ENCODE data around the gene TPCN2.
"Not testable (repeated sequence)": the region's sequence is repeated elsewhere in the genome, so short reads cannot be mapped to it uniquely, and the experiment has no call there.

TPCN2 gene

DNA sequence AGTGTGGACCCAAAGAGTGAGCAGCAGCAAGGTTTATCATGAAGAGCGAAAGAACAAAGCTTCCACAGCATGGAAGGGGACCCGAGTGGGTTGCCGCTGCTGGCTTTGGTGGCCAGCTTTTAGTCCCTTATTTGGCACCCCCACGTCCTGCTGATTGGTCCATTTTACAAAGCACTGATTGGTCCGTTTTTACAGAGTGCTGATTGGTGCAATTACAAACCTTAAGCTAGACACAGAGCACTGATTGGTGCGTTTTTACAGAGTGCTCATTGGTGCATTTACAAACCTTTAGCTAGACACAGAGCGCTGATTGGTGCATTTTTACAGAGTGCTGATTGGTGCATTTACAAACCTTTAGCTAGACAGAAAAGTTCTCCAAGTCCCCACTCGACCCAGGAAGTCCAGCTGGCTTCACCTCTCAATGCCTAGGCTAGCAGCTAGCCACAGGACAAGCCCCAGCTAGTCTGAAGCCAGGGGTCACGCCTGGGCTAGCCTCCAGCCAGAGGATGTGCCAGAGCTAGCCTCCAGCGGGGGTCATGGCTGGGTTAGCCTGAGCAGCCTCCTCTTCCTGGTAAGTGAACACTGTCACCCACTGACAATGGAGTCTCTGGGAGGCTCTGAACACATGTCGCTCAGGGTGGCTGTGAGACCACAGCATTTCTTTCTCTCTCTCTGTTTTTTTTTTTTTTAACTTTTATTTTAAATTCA is 100.8 kb downstream of the TPCN2 start:
- DNase-seq (ENCODE audit: low read depth in 2 of 2) = not testable (repeated sequence)

DNA sequence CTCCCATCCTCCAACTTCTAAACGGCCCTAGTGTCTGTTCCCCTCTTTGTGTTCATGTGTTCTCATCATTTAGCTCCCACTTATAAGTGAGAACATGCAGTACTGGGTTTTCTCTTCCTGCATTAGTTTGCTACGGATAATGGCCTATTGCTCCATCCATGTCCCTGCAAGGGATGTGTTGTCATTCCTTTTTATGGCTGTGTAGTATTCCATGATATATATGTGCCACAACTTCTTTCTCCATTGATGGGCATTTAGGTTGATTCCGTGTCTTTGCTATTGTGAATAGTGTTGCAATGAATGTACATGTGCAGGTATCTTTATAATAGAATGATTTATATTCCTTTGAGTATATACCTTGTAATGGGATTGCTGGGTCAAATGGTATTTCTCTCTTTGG is 101.4 kb downstream of the TPCN2 start:
- DNase-seq (ENCODE audit: low read depth in 2 of 2) = no peak

DNA sequence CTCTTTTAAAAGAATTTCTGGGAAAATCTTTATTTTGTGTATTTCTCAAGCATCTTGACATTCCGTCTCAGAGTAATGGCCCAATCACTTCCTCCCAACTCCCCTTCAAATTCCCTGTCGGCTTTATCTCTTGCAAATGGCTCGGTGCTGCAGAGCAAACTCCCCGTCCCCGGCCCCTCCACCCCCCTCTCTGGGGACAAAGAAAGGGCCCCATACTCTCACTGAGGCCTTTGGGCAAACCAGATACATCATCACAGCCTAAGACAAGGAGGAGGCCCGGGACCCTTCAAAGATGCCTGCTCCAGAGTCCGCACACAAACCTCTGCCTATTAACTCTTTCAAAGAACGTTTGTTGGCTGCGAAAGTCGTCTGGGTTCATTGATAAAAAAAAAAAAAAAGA is 103.1 kb downstream of the TPCN2 start:
- DNase-seq (ENCODE audit: low read depth in 2 of 2) = no peak

DNA sequence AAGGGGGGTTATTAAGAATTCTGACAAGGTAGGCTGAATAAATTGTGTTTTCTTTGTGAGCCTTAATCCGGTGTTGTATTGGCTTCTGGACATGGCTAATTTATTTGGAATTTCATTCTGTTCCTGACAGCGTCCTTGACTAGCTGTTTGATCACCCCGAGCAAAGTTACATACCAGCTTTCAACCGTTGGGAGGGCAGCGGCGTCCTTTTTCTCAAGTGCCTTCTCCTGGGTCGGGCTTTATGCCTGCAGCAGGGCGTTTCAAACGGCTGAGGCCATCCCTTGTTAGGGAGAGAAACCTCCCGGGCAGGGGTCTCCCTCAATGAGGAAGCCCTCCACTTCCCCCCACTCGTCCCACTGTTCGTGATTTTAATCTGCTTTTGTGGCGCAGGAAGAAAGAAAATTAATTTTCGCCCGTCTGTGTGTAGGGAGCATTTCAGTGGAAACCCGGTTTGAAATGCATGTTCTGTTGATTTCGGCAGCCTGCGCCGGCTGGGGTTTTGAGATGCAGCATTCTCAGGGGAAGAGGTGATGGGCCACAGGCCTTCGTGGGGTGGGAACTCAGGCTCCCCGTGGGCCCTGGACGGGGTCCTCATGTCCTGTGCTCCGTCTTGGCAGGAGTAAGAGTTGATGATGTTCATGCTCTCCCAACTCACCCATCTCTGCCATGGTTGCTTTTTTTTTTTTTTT is 104.1 kb downstream of the TPCN2 start:
- DNase-seq (ENCODE audit: low read depth in 2 of 2) = no peak

DNA sequence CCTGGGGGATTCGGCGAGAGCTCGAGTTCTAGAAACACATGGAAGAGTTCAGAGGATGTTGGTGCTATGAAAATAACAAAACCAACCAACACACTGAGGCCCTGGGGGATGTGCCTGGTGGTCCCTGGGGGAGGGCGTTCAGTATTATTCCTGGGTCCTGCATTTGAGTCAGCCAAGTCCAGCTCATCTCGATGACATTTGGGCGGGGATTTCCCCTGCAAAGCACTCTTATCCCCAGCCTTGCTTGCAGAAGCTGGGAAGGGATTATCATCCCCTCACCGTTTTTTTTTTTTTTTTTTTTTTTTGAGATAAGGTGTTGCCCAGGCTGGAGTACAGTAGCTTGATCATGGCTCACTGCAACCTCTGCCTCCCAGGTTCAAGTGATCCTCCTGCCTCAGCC is 104.9 kb downstream of the TPCN2 start:
- DNase-seq (ENCODE audit: low read depth in 2 of 2) = no peak

DNA sequence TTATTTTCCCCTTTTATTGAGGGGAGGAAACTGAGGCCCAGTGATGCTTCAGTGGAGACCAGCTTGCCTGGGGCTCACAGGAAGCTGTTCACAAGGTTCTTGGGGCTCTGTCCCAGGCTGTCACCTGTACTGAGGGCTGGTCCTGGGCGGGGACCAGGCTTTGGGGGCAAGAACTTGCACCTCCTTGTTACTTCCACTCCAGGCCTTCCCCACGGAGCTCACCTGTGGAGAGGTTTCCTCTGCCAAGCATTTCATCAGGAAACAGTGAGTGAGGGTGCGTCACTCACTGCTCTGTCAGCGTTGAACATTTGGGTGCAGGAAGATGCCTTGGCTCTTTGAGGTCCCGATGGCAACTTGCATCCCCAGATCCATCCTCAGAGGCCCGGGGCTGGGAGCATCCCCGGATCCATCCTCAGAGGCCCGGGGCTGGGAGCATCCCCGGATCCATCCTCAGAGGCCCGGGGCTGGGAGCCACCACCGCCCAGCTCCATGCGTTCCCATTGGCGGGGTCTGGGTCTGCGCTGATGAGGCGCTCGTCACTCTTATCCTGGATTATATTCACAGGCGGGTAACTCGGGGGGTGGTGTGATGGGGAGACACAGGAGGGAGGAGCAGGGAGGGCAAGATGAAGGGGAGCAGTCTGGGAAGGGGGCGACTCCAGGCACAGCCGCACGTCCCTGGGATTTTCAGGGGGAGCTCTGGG is 105.6 kb downstream of the TPCN2 start:
- DNase-seq (ENCODE audit: low read depth in 2 of 2) = no peak

DNA sequence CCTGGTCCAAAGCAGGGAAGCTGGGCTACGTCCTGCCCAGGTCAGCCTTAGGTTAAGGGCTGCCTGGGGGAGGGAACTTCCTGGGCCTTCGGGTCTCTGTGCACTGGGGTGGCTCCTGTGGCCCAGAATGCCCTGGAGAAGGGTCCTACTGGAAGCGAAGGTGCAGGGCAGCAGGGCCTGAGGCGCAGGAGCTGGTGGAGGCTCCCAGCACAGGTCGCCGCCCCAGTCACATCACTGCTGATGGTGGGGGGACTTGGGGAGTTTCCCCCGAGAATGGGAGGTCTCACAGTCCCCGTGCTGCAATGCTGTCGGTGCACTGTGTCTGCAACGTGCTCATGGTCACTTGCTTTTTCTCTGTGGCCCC is 106.2 kb downstream of the TPCN2 start:
- DNase-seq (ENCODE audit: low read depth in 2 of 2) = no peak

DNA sequence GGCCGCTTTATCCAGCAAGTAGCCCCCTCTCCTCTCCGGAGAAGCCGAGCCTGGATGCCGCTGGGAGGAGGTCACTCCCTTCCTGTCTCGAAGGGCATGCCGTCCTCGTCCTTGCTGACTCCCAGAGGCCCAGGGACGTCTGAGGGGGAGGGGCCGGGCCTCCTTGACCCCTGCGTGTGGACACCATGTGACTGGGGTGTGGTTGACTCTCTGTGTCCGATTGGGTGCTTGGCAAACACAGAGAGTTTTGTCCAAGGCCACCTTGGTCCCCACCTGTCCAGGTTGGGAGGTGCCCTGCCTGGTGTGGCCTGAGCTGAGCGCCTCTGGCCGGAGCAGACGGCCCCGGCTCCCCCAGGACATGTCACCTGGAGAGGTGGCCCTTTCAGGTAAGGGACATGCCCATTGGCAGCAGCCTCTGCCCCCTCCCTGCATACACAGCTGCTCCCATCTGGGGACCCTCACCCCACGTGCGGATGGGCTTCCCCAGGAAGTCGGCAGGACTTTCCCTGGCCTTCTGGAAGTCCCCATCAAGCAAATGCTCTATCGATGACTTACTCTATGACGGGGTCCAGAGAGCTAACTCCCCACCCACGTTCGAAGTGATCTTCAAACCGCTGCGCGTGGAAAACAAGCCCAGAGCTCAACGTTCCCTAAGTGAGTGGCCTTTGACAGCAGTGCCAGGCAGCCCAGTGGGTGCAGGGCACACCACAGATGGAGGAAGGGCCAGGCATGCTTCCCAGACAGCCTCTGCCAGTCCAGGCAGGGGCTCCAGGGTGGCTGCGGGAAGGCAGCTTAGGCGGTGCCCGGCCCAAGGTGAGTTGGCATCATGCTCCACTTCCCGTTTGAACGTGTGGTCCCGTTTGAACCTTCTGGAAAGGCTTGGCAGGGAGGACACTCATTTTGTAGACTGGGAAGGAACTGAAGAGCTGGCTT is 106.8 kb downstream of the TPCN2 start, which contains the start of gene SMIM38:
TSS of gene SMIM38 (plus strand) at position 634 of the 933 bp plus-strand sequence. CDS start 1,912 bp downstream, outside the sequence.
- DNase-seq (ENCODE audit: low read depth in 2 of 2) = no peak

DNA sequence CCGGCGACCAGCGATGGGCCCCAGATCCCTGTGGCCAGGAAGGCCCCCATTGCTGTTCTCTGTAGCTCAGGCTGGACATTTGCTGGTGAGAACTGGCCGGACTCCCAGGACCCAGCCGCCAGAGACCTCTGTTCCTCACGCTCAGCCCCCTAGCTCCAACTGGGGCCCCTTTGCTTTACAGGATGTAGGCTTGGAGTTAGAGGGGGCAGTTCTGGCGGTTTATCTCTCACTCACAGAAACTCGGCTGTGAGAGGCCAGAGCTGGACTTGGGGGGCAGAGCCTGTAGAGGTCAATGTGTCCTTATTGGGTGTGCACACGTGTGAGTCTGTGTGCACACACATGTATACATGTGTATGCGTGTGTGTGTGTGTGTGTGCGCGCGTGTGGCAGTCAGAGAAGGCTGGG is 107.5 kb downstream of the TPCN2 start:
- DNase-seq (ENCODE audit: low read depth in 2 of 2) = no peak

DNA sequence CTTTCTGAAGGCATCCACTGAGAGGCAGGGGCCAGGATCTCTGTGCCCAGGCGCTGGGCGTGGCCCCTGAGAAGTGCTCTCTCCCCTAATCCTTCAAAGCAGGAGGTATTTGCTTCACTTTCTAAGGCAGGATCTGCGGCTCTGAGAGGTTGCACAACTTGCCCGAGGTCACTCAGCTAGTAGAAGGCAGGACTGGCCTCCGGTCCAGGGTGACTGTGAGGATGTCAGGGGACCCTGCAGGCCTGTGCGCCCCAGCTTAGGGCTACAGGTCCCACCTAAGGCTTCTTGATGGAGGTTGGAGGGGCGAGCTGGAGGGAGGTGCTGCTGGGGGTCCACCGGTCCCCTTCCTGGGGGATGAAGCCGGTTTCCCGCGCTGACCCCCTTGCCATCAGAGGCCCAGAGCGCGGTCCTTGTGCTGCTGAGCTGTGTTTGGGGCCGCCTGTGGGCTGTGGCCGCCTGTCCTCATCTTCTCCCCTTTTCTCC is 108.0 kb downstream of the TPCN2 start:
- no peak for DNase-seq (ENCODE audit: low read depth in 2 of 2)

DNA sequence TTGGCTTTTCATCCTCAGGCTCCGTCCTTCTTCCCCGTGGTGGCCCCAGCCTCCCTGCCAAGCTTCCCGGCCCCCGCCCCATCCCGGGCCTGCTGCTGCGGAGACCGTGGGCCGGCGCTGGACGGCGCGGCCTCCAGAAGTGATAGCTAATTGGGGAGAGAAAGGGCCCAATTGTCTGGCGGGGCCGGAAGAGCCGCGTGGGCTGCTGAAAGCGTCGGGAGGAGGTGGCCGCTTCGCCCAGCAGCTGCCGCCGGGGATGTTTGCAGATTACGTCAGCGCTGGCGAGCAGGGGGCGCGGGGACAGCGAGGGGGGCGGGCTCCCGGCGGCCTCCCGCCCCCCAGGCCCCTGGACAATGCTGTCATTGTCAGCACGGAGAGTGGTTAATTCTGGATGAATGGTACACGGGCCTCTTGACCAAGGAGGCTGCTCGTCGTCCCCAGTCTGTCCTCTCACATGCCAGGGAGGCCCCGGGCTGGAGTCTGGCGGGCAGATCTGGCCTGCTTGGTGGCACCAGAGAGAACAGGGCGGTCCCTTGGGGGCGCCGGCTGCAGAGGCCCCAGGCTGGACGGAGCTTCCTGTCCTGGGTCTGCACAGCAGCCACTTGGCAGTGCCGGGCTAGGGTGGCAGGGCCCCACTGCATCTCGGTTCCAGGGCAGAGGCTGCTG is 108.6 kb downstream of the TPCN2 start:
- DNase-seq (ENCODE audit: low read depth in 2 of 2) = no peak

DNA sequence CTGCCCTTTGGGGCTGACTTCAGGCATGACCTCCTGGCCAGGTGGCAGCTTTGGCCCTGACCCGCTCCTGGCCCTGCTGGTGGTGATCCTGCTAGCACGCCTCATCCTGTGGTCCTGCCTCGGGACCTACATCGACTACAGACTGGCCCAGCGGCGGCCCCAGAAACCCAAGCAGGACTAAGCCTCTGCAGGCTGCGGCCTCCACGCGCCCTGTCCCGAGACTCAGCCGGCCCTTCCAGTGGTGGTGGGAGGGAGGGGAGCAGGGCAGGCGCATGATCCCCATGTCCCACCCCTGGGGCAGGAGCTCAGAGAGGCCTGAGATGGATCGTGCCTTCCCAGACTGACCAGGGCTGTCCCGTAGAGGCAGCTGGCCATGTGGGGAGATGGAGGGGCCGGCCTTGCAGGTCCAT is 109.1 kb downstream of the TPCN2 start:
- DNase-seq (ENCODE audit: low read depth in 2 of 2) = no peak

DNA sequence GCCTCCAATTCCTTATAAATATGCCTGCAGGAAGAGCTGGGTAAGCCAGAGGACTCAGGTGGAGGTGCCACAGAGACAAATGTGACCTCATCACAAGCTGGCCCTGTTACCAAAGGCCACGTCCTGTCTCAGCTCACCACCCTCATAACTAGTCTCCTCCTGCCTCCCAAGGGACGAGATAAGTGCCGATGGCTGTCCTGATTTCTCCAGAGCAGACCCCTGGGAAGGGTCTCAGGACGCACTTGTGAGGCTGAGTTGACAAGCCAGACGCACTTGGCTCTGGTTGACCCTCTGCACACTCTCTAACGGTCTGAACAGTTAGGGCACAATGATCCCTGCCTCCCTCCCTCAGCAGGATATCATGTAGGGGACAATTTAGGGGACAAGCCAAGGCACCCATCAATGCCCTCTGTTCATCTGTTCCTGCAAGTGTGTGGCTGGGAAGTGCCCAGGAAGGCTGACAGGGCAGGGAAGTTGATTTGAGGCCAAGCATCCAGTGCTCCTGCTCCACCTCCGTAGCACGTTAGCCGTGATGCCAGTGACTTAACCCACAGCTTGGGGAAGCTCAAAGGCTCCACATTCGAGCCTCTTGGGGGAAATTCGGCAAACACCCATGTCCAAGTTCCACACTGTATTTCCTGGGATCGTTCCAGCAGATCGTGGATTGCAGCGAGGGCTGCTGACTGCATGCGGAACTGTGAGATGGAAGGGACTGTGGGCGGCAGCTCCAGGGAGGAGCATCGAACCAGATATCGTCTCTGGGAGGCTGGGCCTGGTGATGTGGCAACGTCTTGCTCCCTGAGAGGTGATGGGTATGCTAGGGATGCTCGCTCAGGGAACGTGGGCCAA is 109.8 kb downstream of the TPCN2 start:
- DNase-seq (ENCODE audit: low read depth in 2 of 2) = no peak

DNA sequence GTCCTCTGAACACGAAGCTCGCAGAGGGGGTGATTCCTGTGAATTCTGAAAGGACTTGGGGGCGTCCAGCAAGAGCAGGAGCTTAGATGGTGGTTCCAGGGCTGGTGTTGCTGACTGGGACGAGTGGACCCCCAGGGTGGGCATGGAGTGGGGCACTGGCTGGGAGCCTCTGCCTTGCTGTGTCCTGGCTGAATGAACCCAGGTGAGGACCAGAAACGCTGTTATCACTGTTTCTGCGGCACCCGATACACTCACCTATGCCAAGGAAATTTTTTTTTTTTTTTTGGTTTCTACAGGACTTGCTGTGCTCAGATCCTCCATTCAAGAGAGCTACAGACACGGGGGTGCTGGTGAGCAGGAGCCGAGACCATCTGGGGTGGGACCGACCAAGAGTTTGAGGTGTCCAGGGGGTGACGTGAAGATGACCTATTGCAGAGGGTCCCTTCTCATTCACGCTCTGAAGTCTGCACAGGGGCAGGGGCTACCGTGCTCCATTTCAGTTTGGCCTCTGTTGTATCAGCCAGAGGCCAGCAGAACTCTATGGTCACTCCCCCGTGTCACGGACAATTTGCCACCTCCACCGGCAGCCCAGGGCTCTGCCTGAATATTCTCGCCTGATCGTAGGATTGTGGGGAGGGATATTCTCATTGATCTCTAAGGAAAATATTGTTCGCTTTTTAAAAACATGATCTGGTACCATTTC is 110.6 kb downstream of the TPCN2 start:
- DNase-seq (ENCODE audit: low read depth in 2 of 2) = no peak

DNA sequence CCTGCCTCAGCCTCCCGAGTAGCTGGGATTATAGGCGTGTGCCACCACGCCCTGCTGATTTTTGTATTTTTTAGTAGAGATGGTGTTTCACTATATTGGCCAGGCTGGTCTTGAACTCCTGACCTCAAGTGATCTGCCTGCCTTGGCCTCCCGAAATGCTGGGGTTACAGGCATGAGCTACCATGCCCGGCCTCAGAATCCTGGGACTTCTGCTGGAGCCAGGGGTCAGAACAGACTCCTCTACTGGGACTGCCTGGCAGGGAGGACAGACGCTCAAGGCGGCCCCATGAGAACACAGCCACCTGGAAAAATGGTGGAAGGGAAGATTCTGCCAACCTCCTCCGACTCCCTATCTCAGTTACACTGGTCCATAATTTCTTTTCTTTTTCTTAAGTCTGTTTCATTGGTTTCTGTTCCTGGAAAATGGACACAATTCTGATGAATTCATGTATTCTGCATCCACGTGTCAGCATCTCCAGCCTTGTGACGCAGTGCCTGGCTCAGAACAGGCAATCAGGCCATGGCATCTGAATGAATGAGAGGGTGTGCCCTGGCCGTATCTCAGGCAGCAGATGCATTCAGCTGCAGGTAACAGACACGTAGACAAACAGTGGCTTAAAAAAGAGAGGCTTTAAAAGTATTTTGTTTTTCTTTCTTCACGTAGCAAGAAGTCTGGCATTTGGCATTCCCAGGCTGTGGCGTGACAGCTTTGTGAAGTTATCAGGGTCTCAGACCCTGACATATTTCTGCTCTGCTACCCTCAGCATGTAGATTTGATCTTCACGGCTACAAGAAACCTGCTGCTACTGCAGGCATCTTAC is 111.8 kb downstream of the TPCN2 start:
- DNase-seq (ENCODE audit: low read depth in 2 of 2) = no peak

DNA sequence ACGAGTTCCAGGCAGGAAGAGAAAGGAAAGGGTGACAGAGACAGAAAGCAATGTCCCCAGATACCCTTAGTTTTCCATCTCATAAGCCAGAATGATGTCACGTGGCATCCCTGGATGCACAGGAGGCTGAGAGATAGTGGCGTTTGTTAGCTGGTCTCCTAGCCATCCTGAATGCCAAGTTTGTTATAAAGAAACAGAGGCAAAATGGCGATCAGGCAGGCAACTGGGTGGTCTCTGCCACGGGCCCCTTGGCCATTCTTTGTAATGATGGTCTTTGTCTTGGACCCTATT is 112.3 kb downstream of the TPCN2 start:
- DNase-seq (ENCODE audit: low read depth in 2 of 2) = no peak

DNA sequence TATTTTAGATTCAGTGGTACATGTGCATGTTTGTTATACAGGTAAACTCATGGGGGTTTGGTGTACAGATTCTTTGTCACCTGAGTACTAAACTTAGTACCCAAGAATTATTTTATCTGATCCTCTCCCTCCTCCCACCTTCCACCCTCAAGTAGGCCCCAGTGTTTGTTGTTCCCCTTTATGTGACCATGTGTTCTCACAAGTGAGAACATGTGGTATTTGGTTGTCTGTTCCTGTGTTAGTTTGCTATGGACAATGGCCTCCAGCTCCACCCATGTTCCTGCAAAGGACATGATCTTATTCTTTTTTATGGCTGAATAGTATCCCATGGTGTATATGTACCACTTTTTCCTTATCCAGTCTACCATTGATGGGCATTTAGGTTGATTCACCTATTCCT is 113.8 kb downstream of the TPCN2 start:
- DNase-seq (ENCODE audit: low read depth in 2 of 2) = no peak

DNA sequence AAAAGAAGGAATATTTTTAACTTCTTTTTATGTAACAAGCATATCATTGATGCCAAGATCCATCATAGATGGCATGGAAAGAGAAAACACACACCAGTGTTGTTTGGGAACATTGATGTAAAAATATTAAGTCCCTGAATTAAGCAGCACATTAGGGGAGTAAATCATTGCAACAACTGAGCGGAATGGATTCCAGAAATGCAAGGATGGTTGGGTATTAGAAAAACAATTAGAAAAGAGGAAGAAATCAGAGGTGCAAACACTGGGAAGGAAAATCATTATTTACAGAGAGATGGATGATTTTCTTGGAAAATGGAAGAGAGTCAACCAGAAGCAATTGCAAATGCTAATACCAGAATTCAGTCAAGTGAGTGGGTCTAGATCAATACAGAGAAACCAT is 115.1 kb downstream of the TPCN2 start:
- DNase-seq (ENCODE audit: low read depth in 2 of 2) = no peak

DNA sequence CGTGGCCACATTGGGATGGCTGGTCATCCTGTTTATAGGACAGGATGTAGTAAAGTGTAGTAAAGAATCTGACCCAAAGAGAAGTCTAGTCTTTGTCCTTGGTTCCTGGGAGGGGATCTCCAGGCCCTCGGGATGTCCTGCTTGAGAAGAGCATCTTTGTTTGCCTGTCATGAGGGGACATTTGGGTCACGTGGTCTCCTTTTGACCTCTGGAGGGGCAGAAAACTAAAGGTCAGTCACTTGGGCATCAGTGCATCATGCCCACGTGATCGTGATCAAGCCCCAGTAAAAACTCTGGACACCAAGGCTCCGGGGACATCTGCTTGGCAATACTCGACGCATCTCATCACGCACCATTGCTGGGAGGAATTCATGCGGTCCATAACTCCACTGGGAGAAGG is 116.1 kb downstream of the TPCN2 start:
- no peak for DNase-seq (ENCODE audit: low read depth in 2 of 2)

Measured in fibroblast of skin of left biceps (primary cell).